HEK293 (cell line): ENCODE data around the gene AEBP2.

Experiments
- CTCF ChIA-PET: fragments of 350-600 bp; formaldehyde crosslinking; extraction: SDS; loops from one replicate; lab custom pipeline; 2021; ENCODE audit warnings: antibody characterized with exemption; lab: Yijun Ruan, JAX
- POLR2A ChIA-PET: fragments of 300-600 bp; formaldehyde crosslinking; extraction: SDS; loops from one replicate; lab custom pipeline; 2020; ENCODE audit warnings: antibody characterized with exemption, inconsistent platforms; lab: Yijun Ruan, JAX
- H3K27ac ChIP-seq: fragments of 200-500 bp; sonication (Bioruptor generic); 2 replicates; pipeline ENCODE4 v1.5.1; 2014; ENCODE audit warnings: low read depth, low read length, control low read depth, inconsistent platforms; ENCODE audit errors: extremely low read depth
- H3K36me3 ChIP-seq, 2 experiments: fragments of 200-500 bp in 1 of 2; sonication (Bioruptor generic) in 1 of 2; 1 replicate in 1 of 2; 2 replicates in 1 of 2; pipeline ENCODE4 v1.5.1; 2014 to 2017; ENCODE audit warnings: inconsistent platforms in 2 of 2, low read length in 2 of 2; ENCODE audit not compliant: control insufficient read depth in 2 of 2, insufficient read depth in 1 of 2
- H3K4me1 ChIP-seq: fragments of 200-500 bp; sonication (Bioruptor generic); 2 replicates; pipeline ENCODE4 v1.5.1; 2014; ENCODE audit warnings: mild to moderate bottlenecking, low read length, inconsistent platforms; ENCODE audit not compliant: control insufficient read depth, insufficient read depth
- H3K4me3 ChIP-seq: 2 replicates; pipeline ENCODE4 v1.5.1; 2011; ENCODE audit warnings: low read depth, mild to moderate bottlenecking, control low read depth, low read length, moderate library complexity
- H3K9me3 ChIP-seq: fragments of 200-500 bp; sonication (Bioruptor generic); 2 replicates; pipeline ENCODE4 v1.5.1; 2014; ENCODE audit warnings: low read depth, low read length, inconsistent platforms; ENCODE audit not compliant: control insufficient read depth, insufficient read depth
- AEBP2 ChIP-seq: fragments of 450-650 bp; formaldehyde crosslinking; IDR thresholded peaks from 2 replicates; pipeline ENCODE4 v1.5.1; 2016; ENCODE audit warnings: missing biosample characterization, missing genetic modification characterization, borderline replicate concordance
- HIC1 ChIP-seq: fragments of 450-650 bp; formaldehyde crosslinking; IDR thresholded peaks from 2 replicates; pipeline ENCODE4 v1.5.1; 2016; ENCODE audit warnings: missing biosample characterization, missing genetic modification characterization
- OSR2 ChIP-seq: fragments of 450-650 bp; formaldehyde crosslinking; IDR thresholded peaks from 2 replicates; pipeline ENCODE4 v1.5.1; 2016; ENCODE audit warnings: missing biosample characterization, missing genetic modification characterization
- PBX3 ChIP-seq: sonication (generic); formaldehyde crosslinking; IDR thresholded peaks from 2 replicates; pipeline ENCODE4 v1.8.1; 2022; ENCODE audit warnings: mild to moderate bottlenecking, moderate library complexity, missing genetic modification reagents
- PRDM1 ChIP-seq: fragments of 450-650 bp; formaldehyde crosslinking; IDR thresholded peaks from 2 replicates; pipeline ENCODE4; 2016; ENCODE audit warnings: missing biosample characterization, missing genetic modification characterization
- SP7 ChIP-seq: fragments of 450-650 bp; formaldehyde crosslinking; IDR thresholded peaks from 2 replicates; pipeline ENCODE4 v1.5.1; 2016; ENCODE audit warnings: missing biosample characterization, missing genetic modification characterization
- ZBTB10 ChIP-seq: fragments of 450-650 bp; formaldehyde crosslinking; IDR thresholded peaks from 2 replicates; pipeline ENCODE4 v1.5.1; 2016; ENCODE audit warnings: missing biosample characterization, missing genetic modification characterization
- ZBTB11 ChIP-seq: fragments of 450-650 bp; formaldehyde crosslinking; conservative IDR thresholded peaks from 2 replicates; pipeline ENCODE4 v1.5.1; 2016; ENCODE audit warnings: low read depth, missing biosample characterization, missing genetic modification characterization
- ZBTB7A ChIP-seq: fragments of 450-650 bp; formaldehyde crosslinking; IDR thresholded peaks from 2 replicates; pipeline ENCODE4 v1.5.1; 2016; ENCODE audit warnings: low read depth, missing biosample characterization, missing genetic modification characterization
- ZNF211 ChIP-seq: fragments of 450-650 bp; formaldehyde crosslinking; IDR thresholded peaks from 2 replicates; pipeline ENCODE4 v1.5.1; 2016; ENCODE audit warnings: low read depth, missing biosample characterization, missing genetic modification characterization
- ZNF266 ChIP-seq: fragments of 450-650 bp; formaldehyde crosslinking; IDR thresholded peaks from 2 replicates; pipeline ENCODE4 v1.5.1; 2016; ENCODE audit warnings: missing biosample characterization, missing genetic modification characterization, low read depth
- ZNF426 ChIP-seq: fragments of 450-650 bp; formaldehyde crosslinking; IDR thresholded peaks from 2 replicates; pipeline ENCODE4 v1.5.1; 2017; ENCODE audit warnings: missing biosample characterization, missing genetic modification characterization, mild to moderate bottlenecking, inconsistent platforms, moderate library complexity
- ZNF521 ChIP-seq: fragments of 450-650 bp; formaldehyde crosslinking; IDR thresholded peaks from 2 replicates; pipeline ENCODE4 v1.5.1; 2017; ENCODE audit warnings: missing biosample characterization, mild to moderate bottlenecking, missing genetic modification characterization
- ZNF560 ChIP-seq: fragments of 450-650 bp; formaldehyde crosslinking; IDR thresholded peaks from 2 replicates; pipeline ENCODE4 v1.5.1; 2017; ENCODE audit warnings: missing biosample characterization, missing genetic modification characterization, borderline replicate concordance
- ZSCAN18 ChIP-seq: fragments of 450-650 bp; formaldehyde crosslinking; IDR thresholded peaks from 2 replicates; pipeline ENCODE4 v1.5.1; 2016; ENCODE audit warnings: missing biosample characterization, missing genetic modification characterization

Gene AEBP2

GRCh38 chr12:19428246-19428645 is 11.0 kb upstream of the AEBP2 start:
- Histone ChIP-seq H3K27ac (no peak overlapping the region), H3K4me1 (no peaks in the 10 kb centered on the region), H3K36me3 (no peaks in the 10 kb centered on the region), H3K4me3 (no peak overlapping the region), H3K9me3 (no peaks in the 10 kb centered on the region)
- no peak for TF ChIP-seq ZNF211 (tag by site-specific recombination)
- TF ChIP-seq AEBP2 (tag by site-specific recombination), result no peak
- no peak for TF ChIP-seq HIC1
- TF ChIP-seq ZNF521 (tag by site-specific recombination), result no peak
- TF ChIP-seq ZBTB7A (tag by site-specific recombination), result no peak
- no peak for TF ChIP-seq ZNF266 (tag by site-specific recombination)
- no peak for TF ChIP-seq PBX3
- TF ChIP-seq ZBTB10 (tag by site-specific recombination), result no peak
- no peak for TF ChIP-seq ZNF560 (tag by site-specific recombination)
- no peak for TF ChIP-seq ZNF426 (tag by site-specific recombination)
- no peak for TF ChIP-seq ZBTB11 (tag by site-specific recombination)
- TF ChIP-seq SP7 (tag by site-specific recombination), result no peak
- no peak for TF ChIP-seq OSR2
- no peak for TF ChIP-seq PRDM1
- no peak for TF ChIP-seq ZSCAN18 (tag by site-specific recombination)
- CTCF ChIA-PET, result interaction anchor here (0.8 kb wide), 1 partner anchor 17 kb away, joined by 3 read pairs; no protein-coding TSS in a partner anchor
- POLR2A ChIA-PET, result no interaction called here
